HEK293 (cell line): Measurements from ENCODE around the gene RNF44.

Experiments used
- CTCF ChIA-PET: fragments of 350-600 bp; formaldehyde crosslinking; extraction: SDS; loops from one replicate; lab custom pipeline; 2021; ENCODE audit warnings: antibody characterized with exemption; lab: Yijun Ruan, JAX
- POLR2A ChIA-PET: fragments of 300-600 bp; formaldehyde crosslinking; extraction: SDS; loops from one replicate; lab custom pipeline; 2020; ENCODE audit warnings: antibody characterized with exemption, inconsistent platforms; lab: Yijun Ruan, JAX
- H3K27ac ChIP-seq: fragments of 200-500 bp; sonication (Bioruptor generic); 2 replicates; pipeline ENCODE4 v1.5.1; 2014; ENCODE audit warnings: low read depth, low read length, control low read depth, inconsistent platforms; ENCODE audit errors: extremely low read depth
- H3K36me3 ChIP-seq, 2 experiments: fragments of 200-500 bp in 1 of 2; sonication (Bioruptor generic) in 1 of 2; 1 replicate in 1 of 2; 2 replicates in 1 of 2; pipeline ENCODE4 v1.5.1; 2014 to 2017; ENCODE audit warnings: inconsistent platforms in 2 of 2, low read length in 2 of 2; ENCODE audit not compliant: control insufficient read depth in 2 of 2, insufficient read depth in 1 of 2
- H3K4me1 ChIP-seq: fragments of 200-500 bp; sonication (Bioruptor generic); 2 replicates; pipeline ENCODE4 v1.5.1; 2014; ENCODE audit warnings: mild to moderate bottlenecking, low read length, inconsistent platforms; ENCODE audit not compliant: control insufficient read depth, insufficient read depth
- H3K4me3 ChIP-seq: 2 replicates; pipeline ENCODE4 v1.5.1; 2011; ENCODE audit warnings: low read depth, mild to moderate bottlenecking, control low read depth, low read length, moderate library complexity
- H3K9me3 ChIP-seq: fragments of 200-500 bp; sonication (Bioruptor generic); 2 replicates; pipeline ENCODE4 v1.5.1; 2014; ENCODE audit warnings: low read depth, low read length, inconsistent platforms; ENCODE audit not compliant: control insufficient read depth, insufficient read depth
- ATF2 ChIP-seq: fragments of 450-650 bp; formaldehyde crosslinking; IDR thresholded peaks from 2 replicates; pipeline ENCODE4 v1.5.1; 2016; ENCODE audit warnings: missing biosample characterization, missing genetic modification characterization, low read depth
- BCL11B ChIP-seq: fragments of 450-650 bp; formaldehyde crosslinking; IDR thresholded peaks from 2 replicates; pipeline ENCODE4 v1.5.1; 2016; ENCODE audit warnings: low read depth, missing biosample characterization, missing genetic modification characterization
- GLIS1 ChIP-seq: fragments of 450-650 bp; formaldehyde crosslinking; IDR thresholded peaks from 2 replicates; pipeline ENCODE4 v1.5.1; 2016; ENCODE audit warnings: missing biosample characterization, missing genetic modification characterization
- KLF10 ChIP-seq: fragments of 450-650 bp; IDR thresholded peaks from 2 replicates; pipeline ENCODE4 v1.5.1; 2018; ENCODE audit warnings: missing biosample characterization, mild to moderate bottlenecking, missing genetic modification characterization
- MEIS1 ChIP-seq: sonication (generic); formaldehyde crosslinking; IDR thresholded peaks from 2 replicates; pipeline ENCODE4 v1.8.1; 2022; ENCODE audit warnings: missing genetic modification reagents, mild to moderate bottlenecking, borderline replicate concordance
- PRDM4 ChIP-seq: fragments of 450-650 bp; formaldehyde crosslinking; IDR thresholded peaks from 2 replicates; pipeline ENCODE4 v1.5.1; 2017; ENCODE audit warnings: missing biosample characterization, missing genetic modification characterization
- REPIN1 ChIP-seq: fragments of 450-650 bp; formaldehyde crosslinking; IDR thresholded peaks from 2 replicates; pipeline ENCODE4 v1.5.1; 2017; ENCODE audit warnings: missing biosample characterization, missing genetic modification characterization, low read depth
- REST ChIP-seq: fragments of 450-650 bp; formaldehyde crosslinking; IDR thresholded peaks from 2 replicates; pipeline ENCODE4 v1.5.1; 2016; ENCODE audit warnings: missing biosample characterization, missing genetic modification characterization
- SP3 ChIP-seq: fragments of 450-650 bp; formaldehyde crosslinking; IDR thresholded peaks from 2 replicates; pipeline ENCODE4 v1.5.1; 2016; ENCODE audit warnings: missing biosample characterization, missing genetic modification characterization
- ZNF10 ChIP-seq: fragments of 450-650 bp; formaldehyde crosslinking; IDR thresholded peaks from 2 replicates; pipeline ENCODE4 v1.5.1; 2017; ENCODE audit warnings: missing biosample characterization, missing genetic modification characterization
- ZNF16 ChIP-seq: fragments of 450-650 bp; formaldehyde crosslinking; IDR thresholded peaks from 2 replicates; pipeline ENCODE4 v1.5.1; 2016; ENCODE audit warnings: low read depth, missing biosample characterization, missing genetic modification characterization
- ZNF169 ChIP-seq: fragments of 450-650 bp; formaldehyde crosslinking; IDR thresholded peaks from 2 replicates; pipeline ENCODE4 v1.5.1; 2016; ENCODE audit warnings: missing biosample characterization, missing genetic modification characterization
- ZNF274 ChIP-seq, 2 experiments: fragments of 200-500 bp in 1 of 2; fragments of 450-650 bp in 1 of 2; sonication (Bioruptor generic) in 1 of 2; formaldehyde crosslinking in 1 of 2; IDR thresholded peaks; 2 replicates each; pipeline versions ENCODE4 v1.5.1 to v1.6.1; 2014 to 2016; ENCODE audit warnings: borderline replicate concordance in 1 of 2, inconsistent platforms in 1 of 2, low read length in 1 of 2, missing biosample characterization in 1 of 2, missing genetic modification characterization in 1 of 2
- ZNF398 ChIP-seq: fragments of 450-650 bp; formaldehyde crosslinking; IDR thresholded peaks from 2 replicates; pipeline ENCODE4 v1.5.1; 2017; ENCODE audit warnings: missing biosample characterization, missing genetic modification characterization
- ZNF426 ChIP-seq: fragments of 450-650 bp; formaldehyde crosslinking; IDR thresholded peaks from 2 replicates; pipeline ENCODE4 v1.5.1; 2017; ENCODE audit warnings: missing biosample characterization, missing genetic modification characterization, mild to moderate bottlenecking, inconsistent platforms, moderate library complexity
- ZNF510 ChIP-seq: fragments of 450-650 bp; formaldehyde crosslinking; IDR thresholded peaks from 2 replicates; pipeline ENCODE4 v1.5.1; 2018; ENCODE audit warnings: mild to moderate bottlenecking, missing genetic modification characterization, missing biosample characterization; ENCODE audit not compliant: insufficient replicate concordance
- ZNF529 ChIP-seq: fragments of 450-650 bp; formaldehyde crosslinking; IDR thresholded peaks from 2 replicates; pipeline ENCODE4 v1.5.1; 2017; ENCODE audit warnings: missing genetic modification characterization, missing biosample characterization; ENCODE audit not compliant: insufficient replicate concordance
- ZNF596 ChIP-seq: fragments of 450-650 bp; IDR thresholded peaks from 2 replicates; pipeline ENCODE4 v1.5.0; 2018; ENCODE audit warnings: missing biosample characterization, mild to moderate bottlenecking, missing genetic modification characterization, moderate library complexity
- ZNF600 ChIP-seq: fragments of 450-650 bp; formaldehyde crosslinking; IDR thresholded peaks from 2 replicates; pipeline ENCODE4 v1.5.1; 2016; ENCODE audit warnings: missing biosample characterization, missing genetic modification characterization
- ZNF624 ChIP-seq: fragments of 450-650 bp; formaldehyde crosslinking; IDR thresholded peaks from 2 replicates; pipeline ENCODE4 v1.5.1; 2017; ENCODE audit warnings: missing biosample characterization, missing genetic modification characterization
- ZNF654 ChIP-seq: fragments of 450-650 bp; formaldehyde crosslinking; IDR thresholded peaks from 2 replicates; pipeline ENCODE4 v1.5.1; 2016; ENCODE audit warnings: low read depth, missing biosample characterization, missing genetic modification characterization
- ZNF768 ChIP-seq: fragments of 450-650 bp; formaldehyde crosslinking; IDR thresholded peaks from 2 replicates; pipeline ENCODE4 v1.5.1; 2018; ENCODE audit warnings: missing biosample characterization, mild to moderate bottlenecking, missing genetic modification characterization
- ZNF785 ChIP-seq: fragments of 450-650 bp; formaldehyde crosslinking; IDR thresholded peaks from 2 replicates; pipeline ENCODE4 v1.5.1; 2016; ENCODE audit warnings: missing biosample characterization, missing genetic modification characterization
- ZSCAN30 ChIP-seq: fragments of 450-650 bp; IDR thresholded peaks from 2 replicates; pipeline ENCODE4 v1.5.1; 2018; ENCODE audit warnings: missing biosample characterization, mild to moderate bottlenecking, missing genetic modification characterization, moderate library complexity

RNF44 gene

GRCh38 chr5:176519810-176520720 is 17.1 kb downstream of the RNF44 start:
- no peak for TF ChIP-seq MEIS1 (CRISPR knock-in tag)
- TF ChIP-seq ZNF274 (IDR thresholded peaks at IDR 0.05; ENCODE audit: low read length): no peak
- TF ChIP-seq ZNF274 (tag by site-specific recombination; IDR thresholded peaks at IDR 0.05; ENCODE audit: borderline replicate concordance): no peak
- no peak for TF ChIP-seq KLF10 (tag by site-specific recombination)
- no peak for TF ChIP-seq ZNF398 (tag by site-specific recombination)
- no peak for TF ChIP-seq ZNF510 (tag by site-specific recombination)
- no peak for TF ChIP-seq ZNF169 (tag by site-specific recombination)
- no peak for TF ChIP-seq ZNF624 (tag by site-specific recombination)
- TF ChIP-seq ZSCAN30 (tag by site-specific recombination): no peak
- TF ChIP-seq ZNF529: no peak
- no peak for TF ChIP-seq ZNF426 (tag by site-specific recombination)
- TF ChIP-seq REST (tag by site-specific recombination): no peak
- no peaks in the 10 kb centered on the region for H3K9me3 ChIP-seq
- H3K4me3 ChIP-seq: no peak overlapping the region
- POLR2A ChIA-PET: interaction anchor here (0.6 kb wide), 1 partner anchor 79 kb away, joined by 3 read pairs; no protein-coding TSS in a partner anchor
- no peak overlapping the region for H3K27ac ChIP-seq
- CTCF ChIA-PET: no interaction called here
- no peaks in the 10 kb centered on the region for H3K4me1 ChIP-seq
- H3K36me3 ChIP-seq: no peaks in the 10 kb centered on the region

GRCh38 chr5:176517053-176517661 is 20.0 kb downstream of the RNF44 start:
- POLR2A ChIA-PET: interaction anchor here (0.6 to 0.7 kb wide), 2 partner anchors 41 to 452 kb away, joined by 5 read pairs; no protein-coding TSS in a partner anchor
- H3K4me1 ChIP-seq: no peaks in the 10 kb centered on the region
- H3K4me3 ChIP-seq: no peak overlapping the region
- H3K27ac ChIP-seq: no peak overlapping the region
- TF ChIP-seq GLIS1 (no peak), ZNF785 (tag by site-specific recombination) (no peak), ZNF768 (tag by site-specific recombination) (no peak), ATF2 (tag by site-specific recombination) (no peak), BCL11B (tag by site-specific recombination) (no peak), ZNF16 (tag by site-specific recombination) (no peak), ZNF510 (tag by site-specific recombination) (no peak), ZNF600 (tag by site-specific recombination) (no peak), SP3 (tag by site-specific recombination) (no peak), PRDM4 (no peak), REPIN1 (tag by site-specific recombination) (no peak), ZNF10 (no peak), ZNF654 (tag by site-specific recombination) (no peak), ZNF596 (no peak)
- TF ChIP-seq, all 188 proteins: peak for 0
- CTCF ChIA-PET: no interaction called here
- H3K9me3 ChIP-seq: no peaks in the 10 kb centered on the region
- H3K36me3 ChIP-seq: no peaks in the 10 kb centered on the region
